ENCODE results near the gene TAGLN.

DNA sequence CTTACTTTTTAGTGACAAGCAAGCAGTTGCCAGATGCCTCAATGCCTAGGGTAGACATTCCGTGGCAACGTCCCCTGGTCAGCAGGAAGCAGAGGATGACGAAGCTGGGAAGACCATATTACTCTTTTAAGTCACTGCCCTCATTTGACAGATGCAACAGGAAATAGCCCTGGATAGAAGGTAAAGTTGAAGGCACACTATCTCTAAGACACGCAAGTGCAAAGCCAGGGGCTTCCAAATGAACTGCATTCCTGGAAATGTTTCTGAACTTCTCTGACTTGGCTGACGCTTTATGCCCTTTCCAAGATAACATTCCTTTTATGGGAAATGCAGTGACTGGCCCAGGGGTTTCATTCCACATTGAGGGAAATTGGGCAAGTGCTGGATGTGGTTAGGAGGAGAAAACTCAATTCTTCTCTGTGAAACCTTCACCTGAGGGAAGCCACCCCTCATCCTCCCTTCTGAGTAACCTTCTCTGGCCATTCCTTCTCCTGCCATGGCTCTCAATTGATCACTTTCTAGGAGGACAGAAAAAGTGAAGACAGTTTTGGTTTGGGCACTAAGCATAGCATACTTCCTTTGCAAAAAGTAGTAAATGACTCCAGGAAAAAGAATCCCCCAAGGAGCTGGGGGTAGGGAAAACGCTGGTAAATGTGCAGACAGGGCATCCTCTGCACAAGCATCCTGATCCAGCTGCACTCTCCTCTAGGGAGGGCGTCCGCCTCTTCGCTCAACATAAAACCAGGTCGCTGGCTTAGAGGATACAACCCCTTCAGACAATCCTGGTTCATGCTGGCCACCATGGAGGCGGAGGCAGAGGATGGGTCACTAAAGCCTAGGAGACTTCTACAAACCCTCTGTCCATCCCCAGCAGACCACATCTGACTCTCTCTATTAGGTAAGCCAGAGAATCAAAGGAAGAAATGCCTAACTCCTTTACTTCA is 18.2 kb downstream of the TAGLN start:
- TF ChIP-seq, protein P1, sequence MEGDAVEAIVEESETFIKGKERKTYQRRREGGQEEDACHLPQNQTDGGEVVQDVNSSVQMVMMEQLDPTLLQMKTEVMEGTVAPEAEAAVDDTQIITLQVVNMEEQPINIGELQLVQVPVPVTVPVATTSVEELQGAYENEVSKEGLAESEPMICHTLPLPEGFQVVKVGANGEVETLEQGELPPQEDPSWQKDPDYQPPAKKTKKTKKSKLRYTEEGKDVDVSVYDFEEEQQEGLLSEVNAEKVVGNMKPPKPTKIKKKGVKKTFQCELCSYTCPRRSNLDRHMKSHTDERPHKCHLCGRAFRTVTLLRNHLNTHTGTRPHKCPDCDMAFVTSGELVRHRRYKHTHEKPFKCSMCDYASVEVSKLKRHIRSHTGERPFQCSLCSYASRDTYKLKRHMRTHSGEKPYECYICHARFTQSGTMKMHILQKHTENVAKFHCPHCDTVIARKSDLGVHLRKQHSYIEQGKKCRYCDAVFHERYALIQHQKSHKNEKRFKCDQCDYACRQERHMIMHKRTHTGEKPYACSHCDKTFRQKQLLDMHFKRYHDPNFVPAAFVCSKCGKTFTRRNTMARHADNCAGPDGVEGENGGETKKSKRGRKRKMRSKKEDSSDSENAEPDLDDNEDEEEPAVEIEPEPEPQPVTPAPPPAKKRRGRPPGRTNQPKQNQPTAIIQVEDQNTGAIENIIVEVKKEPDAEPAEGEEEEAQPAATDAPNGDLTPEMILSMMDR (IDR thresholded peaks at IDR 0.05; ENCODE audit: low read length), result no peak
- TF ChIP-seq EZH2 (optimal IDR thresholded peaks at IDR 0.05; ENCODE audit: low read depth, low read length), result no peak
- TF ChIP-seq EZH2phosphoT487 (IDR thresholded peaks at IDR 0.05; ENCODE audit: low read length), result no peak

Measured in MM.1S (cell line).